AG20443 (cell line): ENCODE results near the gene FIBCD1.

Experiments used
- DNase-seq: peaks from one replicate; pipeline ENCODE4 v3.0.0; 2012; ENCODE audit warnings: low spot score, mixed read lengths

The FIBCD1 gene

DNA sequence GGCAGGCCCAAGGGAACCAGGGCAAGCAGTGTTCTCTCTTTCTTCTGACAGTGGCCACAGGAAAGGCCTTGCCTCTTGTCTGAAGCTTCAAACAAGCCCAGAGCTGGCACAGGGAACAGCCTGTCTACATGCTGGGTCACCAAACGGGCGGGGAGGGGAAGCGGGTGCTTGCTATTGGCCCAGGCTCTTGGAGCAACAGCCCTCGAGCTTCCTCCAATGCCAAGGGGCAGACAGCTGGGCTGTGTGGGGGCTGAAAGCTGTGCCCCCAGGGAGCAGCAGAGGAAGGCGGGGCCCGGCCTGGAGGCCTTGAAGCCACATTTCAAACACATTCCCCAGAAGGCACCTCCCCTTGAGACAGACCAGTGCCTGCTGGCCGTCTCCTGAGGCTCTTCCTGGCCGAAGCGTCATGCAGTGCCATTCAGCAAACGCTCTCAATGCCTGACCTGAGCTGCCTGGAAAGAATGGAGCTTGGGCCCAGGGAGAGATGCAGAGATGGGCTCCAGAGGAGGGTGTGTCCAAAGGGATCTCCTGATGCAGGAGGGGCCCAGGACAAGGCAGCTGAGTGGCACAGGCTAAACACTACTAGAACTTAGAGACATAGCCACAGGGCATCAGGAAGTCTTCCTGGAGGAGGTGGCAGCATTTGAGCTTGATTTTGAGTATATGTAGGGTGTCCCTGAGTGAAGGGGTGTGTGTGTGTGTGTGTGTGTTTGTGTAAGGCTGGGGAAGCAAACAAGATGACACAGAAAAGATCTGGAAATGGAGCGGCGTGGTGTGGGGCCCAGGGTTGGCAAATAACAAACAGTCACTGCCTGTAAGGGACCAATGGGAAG, 2.5 kb downstream of the FIBCD1 start:
- DNase-seq: peak; percentile 80

DNA sequence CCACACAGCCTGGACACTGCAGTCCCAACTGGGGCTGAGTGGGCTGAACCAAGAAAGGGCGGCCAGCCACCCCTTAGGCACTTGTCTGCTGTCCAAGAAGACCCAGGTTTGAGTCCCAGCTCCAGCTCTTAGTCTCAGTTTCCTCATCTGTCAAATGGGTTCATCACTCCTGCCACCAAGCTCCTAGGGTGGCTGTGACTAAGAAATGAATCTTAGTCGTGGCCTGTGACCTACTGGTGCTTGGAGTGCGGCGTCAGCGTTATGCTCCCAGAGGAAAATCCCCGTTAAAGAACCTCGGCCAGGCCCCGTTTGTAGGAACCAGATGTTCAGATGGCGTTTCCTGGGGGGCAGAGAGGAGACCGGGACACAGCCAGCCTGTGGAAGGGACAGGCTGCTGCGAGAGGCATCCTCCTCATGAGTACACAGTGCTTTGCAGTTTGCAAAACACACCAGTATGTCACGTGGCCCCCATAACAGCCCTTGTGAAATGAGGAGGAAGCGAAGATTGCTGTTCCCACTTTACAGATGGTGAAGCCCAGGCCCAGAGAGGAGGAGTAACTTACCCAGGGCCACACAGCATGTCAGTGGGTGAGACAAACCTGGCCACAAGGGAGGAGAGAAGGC, 3.3 kb downstream of the FIBCD1 start:
- no peak for DNase-seq

DNA sequence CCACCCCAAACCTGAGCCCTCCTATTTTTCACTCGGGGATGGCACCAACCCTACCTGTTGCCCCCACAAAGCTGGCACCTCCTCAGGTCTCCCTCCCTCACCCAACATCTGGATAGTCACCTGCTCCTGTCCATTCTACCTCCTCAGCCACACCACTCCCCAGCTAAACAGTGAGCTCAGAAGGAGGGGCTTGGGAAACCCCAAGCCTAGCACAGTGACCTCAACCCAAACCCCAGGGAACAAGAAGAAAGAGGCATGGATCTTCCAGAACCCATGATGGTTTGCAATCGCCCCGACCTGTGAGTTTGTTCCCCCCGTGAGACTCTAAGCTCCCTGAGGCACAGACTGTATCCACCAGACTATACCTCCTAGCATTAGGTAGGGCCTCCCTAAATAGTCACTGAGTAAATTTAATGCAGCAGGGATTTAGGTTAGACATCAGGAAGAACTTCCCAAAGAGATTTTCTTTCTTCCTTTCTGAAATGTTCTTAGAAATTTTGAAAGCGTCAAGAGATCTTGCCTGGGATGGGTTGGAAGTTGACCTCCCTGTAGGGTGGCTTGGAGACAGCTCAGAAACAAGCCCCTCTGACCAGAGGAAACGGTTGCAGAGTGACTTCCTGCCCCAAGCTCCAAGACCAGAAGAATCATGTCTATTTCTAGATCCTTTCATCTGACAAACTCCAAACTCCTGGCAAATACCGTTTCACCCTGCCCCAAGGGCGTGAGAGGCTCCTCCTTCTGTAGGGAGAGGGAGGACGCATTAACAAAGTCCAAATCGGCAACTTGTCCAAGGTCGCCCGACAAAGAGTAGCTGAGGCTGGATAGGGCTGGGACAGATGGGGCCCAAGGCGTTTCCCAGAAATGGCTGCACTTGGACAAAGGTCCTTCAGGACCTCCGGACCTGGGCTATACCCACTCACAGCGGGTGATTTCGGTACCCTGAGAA, 4.1 kb downstream of the FIBCD1 start:
- DNase-seq: no peak

DNA sequence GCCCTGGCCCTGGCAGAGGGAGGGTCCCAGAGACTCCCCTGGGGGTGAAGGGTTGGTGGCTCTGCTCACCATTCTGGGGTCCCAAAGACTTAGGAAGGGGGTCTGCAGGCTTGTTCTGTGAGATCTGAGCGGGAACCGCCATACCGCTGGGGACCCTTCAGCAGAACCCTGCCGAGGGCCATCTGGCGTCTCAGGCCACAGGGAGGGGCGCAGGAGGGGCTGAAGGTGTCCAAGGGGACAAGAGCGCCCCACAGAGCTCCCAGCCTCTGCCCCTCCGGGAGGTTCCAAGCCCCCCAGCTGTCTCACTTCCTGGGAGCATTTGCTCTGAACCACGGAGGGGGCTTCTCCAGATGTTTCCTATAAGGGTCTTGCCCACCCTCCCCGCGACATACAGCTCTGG, 4.8 kb downstream of the FIBCD1 start:
- no peak for DNase-seq

DNA sequence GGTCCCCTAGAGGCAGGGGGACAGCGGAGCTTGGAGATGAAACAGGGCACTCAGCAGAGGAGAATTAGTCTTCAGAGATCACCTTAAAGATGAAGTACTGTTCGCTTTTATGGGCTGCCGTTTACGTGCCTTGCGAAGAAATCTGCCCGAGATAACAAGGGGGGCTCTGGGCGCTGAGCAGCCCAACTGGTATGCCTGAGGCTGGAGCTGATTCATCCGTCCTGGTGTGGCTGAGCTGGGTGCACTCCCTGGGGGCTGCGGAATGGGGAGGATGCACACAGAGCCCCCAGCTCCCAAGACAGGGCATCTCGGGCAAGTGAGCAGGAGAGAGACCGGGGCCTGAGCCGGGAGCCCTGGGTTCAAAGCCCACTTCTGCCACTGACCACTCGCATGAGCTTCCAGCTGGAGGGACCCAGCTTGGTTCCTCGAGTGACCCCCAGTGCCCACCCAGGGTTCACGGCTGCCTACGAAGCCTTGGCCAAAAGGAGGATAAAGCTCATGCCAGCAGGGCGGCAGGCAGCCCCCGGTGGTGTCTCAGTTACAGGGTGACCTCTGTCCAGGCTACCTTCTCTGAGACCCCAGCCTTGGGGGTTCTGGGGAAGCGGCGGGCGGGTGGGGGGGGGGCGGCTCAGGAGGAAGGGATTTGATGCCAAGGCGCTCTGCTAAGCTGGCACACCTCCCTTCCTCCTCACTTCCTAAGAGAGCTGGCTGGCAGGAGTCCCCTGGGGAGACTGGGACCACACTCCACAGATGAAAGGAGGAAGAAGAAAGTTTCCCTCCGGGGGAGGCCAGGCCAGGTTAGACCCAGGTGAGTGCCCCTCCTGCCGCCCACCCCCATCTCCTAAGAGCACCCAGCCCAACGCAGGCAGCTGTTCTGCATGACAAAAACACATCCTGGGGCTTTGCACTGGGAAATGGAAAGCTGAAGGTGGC, 5.7 kb downstream of the FIBCD1 start:
- peak; percentile 78 for DNase-seq

DNA sequence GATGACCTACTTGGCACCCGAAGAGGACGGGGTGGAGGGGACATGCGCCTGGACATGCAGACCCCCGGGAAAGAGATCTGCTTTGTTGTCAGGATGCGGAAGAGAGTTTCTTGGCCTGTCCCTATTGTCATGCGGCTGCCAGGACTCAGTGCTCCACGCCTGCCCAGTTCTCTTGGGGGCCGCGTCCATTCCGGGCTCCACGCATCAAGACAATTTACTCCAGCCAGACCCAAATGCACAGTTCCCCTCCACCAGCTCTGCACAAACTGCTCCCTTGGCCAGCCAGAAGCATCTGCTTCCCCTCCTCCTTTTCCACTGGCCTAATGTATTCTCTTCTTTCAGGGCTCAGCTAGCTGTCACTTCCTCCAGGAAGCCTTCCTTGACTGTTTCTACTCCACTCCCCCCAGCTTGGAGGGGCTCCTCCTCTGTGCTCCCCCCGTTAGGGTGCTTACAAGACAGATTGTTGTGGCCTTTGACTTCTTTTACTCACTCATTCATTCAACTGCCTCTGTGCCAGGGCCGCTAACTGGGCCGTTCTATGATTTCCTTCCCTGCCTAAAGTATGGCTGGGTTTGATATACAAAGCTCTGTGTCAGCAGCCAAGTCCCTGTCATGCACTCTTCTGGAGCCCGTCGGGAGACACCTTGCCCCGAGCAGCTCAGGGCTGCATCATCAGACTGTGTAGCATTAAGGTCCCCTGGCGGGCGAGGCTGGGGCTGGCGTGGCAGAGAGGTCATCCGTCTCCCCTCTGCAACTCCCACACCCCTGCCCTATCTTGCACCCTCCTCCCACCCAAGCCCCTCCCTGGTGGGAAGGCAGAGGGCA, 6.6 kb downstream of the FIBCD1 start:
- peak; percentile 37 for DNase-seq

DNA sequence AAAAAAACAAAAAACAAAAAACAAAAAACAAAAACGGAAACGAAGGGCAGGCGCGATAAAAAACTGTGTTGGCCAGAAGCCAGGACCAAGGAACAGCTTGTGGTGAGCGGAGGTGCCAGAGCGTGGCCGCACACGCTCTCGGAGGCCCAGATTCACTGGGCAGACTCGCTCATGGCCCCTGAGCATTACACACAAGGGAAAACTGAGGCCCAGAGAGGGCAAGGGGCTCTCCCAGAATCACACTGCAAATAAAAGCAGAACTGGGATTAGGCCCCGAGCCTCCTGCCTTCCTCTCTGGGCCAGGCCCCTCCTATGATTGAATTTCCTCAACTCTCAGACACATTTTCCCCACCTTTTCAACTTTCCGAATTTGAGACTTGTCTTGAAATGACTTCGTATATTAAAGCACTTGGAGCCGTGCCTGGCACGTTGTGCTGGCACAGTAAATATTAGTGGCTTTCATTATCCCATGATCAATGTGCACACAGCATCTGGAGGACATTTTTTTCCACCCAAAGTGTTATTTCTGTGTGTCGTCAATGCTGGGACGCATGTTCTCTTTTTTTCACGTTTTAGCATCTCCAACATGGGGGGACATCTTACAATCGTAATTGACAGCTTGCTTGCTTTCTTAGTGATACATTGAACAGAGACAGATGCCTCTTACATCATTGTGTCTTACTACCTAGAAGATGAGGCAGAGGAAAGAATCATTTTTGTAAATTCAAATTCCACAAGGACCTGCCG, 7.4 kb downstream of the FIBCD1 start:
- no peak for DNase-seq

DNA sequence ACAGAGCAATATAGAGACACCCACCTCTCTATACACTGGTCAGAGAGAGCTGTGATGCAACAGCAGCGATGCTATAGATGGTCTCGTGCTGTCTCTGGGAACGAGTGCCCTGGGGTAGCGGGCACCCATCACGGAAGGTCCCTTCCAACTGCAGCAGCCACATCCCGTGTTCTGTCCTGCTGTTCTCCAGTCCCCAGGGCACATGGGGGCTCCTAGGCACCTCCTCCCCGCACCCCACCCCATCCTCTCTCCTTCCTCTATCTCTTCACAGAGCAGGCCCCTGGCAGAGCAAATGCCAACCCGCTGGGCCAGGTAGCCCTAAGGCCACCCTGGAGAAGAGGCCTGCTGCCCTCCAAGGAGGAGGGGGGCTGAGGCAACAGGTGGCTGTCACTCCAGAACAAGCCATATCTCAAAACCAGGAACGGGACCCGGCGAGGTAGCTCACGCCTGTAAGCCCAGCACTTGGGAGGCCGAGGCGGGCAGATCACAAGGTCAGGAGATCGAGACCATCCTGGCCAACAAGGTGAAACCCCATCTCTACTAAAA, 8.2 kb downstream of the FIBCD1 start:
- DNase-seq: no peak

DNA sequence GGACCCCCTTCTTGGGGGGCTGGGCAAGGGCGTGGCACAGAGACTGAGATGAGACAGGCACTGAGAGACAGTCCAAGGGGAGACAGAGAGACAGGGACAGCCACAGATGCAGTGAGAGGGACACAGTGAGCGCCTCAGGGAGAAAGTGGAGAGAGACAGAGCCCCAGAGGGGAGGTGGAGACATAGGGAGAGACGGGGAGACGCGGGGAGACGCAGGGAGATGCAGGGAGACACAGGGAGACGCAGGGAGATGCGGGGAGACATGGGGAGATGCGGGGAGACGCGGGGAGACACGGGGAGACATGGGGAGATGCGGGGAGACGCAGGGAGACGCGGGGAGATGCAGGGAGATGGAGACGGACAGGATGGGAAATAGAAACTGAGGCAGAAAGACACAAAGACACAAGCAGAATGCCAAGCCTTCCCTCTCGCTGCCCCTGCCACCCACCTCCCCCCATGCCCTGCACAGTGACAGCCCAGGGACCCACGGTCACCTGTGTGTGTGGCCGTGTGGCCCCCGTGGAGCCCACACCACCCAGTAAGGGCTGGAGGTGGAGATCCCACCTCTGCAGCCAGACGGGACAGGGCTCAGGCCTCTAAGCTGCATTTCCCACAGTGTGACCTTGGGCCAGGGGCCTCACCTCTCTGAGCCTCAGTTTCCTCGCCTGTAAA, 8.8 kb downstream of the FIBCD1 start:
- no peak for DNase-seq

DNA sequence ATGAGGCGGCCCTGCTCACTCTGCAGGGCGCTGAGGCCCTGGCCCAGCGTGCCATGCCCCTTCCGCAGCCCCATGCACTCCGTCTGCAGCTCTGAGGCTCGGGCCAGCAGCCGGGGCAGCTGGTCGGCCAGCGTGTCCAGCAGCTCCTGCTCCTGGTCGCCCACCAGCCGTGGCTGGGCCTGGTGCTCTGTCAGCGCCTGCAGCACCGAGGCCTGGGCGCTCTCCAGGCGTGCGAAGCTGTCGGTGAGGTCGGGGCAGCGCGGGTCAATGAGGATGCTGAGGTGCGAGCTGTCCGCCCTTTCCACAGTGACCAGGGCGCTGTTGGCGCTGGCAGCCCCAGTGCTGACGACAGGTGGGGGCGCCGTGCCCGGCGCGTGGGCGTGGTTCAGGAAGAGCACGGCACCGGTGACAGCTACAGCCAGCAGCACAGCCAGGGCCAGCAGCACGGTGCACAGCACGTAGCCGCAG, 9.4 kb downstream of the FIBCD1 start:
- no peak for DNase-seq

DNA sequence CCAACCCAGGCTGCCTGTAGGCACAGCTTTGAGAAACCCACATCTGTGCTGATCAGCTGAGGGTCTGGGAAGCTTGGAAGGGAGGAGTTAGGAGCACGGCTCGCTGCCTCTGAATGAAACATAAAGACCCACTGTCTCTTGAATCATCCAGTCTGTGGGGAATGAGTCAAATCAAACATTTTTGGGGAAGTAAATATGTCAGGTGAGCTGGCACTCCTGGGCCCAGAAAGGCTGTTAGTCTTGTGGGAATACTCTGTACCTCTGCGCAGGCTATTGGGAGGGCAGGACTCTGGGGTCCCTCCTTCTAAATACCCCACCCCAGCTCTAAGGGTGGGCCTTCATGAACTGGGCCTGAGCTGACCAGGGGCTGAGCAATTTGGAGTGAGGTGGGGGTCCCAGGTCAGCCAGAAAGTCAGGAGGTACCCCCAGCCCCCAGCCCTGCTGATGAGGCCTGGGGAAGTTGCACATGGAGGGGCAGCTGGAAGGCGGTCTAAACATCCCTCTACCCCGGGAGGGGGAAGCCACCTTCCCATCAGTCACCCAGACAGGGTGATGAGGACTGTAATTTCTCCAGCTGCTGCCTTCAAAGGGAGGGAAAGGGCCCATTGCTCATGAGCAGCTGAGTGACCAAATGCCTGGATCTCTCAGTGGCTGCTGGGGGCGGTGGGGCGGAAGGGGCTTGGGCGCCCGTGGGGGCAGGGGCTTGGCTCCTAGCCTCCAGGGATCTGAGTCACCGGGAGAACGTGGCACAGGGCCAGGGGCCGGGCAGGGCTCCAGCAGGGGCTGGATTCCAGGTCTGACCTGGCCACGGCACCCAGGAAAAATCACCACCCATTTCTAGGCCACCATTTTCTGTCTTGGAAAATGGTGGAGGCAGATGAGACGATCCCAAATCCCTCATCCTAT, 10.8 kb downstream of the FIBCD1 start:
- DNase-seq: peak; percentile 34

DNA sequence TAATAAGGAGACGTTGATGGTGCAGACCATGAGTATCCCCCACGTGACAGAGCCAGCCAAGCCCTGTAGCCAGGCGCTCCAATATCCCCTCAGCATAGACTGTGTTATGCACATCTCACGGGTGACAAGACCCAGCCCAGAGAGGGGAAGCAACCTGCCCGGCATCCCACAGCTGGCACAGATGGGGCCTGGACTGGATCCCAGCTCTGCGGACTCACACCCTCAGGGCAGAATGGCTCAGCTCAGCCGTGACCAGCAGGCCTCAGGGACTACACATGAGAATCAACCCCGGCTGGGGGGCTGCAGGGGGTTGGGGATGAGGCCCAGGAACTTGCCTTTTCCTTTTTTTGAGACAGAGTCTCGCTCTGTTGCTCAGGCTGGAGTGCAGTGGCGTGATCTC, 11.7 kb downstream of the FIBCD1 start:
- DNase-seq: peak; percentile 39

DNA sequence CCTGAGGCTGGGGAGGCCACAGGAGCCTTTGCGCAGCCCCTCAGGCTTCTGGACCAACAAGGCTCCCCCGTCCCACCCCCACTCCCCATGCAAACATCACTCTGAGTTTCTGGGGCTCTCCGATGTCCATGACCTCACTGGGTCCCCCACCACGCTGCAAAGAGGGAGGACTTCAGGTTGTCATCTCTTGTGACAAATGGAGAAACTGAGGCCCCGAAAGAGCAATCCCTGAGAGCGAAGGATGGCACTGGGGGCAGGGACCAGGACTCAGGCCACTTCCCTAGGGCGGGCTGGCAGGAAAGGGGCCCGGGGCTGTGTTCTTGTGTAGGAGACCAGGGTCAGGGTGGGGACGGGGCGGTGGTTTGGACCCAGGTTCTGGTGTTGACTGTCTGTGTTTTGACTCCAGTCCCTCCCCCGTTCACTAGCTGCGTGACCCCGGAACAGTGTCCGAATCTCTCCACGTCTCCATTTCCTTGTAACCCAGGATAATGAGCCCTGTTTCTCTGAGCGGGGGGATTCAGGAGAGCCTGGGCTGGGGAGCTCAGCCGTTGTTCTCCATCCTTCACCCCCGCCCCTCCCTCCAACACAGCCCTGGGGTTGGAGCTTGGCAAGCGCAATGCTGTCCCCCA, 13.9 kb downstream of the FIBCD1 start:
- DNase-seq: no peak

DNA sequence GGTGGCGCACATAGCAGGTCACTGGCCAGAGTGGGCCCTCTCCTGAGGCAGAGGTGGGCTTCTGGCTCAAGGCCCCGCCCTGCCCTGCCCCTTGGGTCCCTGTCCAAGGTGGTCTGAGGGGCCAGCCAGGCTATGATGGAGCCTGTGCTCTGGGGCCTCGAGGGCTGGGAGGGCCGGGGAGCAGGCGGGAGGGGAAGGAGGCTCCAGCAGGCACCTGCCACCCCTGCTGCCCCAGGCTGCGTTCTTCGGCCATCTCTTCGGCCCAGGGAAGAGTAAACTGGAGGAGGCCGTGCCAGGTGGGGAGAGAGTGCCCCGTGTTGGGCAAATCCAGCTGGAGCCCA, 14.6 kb downstream of the FIBCD1 start:
- no peak for DNase-seq

DNA sequence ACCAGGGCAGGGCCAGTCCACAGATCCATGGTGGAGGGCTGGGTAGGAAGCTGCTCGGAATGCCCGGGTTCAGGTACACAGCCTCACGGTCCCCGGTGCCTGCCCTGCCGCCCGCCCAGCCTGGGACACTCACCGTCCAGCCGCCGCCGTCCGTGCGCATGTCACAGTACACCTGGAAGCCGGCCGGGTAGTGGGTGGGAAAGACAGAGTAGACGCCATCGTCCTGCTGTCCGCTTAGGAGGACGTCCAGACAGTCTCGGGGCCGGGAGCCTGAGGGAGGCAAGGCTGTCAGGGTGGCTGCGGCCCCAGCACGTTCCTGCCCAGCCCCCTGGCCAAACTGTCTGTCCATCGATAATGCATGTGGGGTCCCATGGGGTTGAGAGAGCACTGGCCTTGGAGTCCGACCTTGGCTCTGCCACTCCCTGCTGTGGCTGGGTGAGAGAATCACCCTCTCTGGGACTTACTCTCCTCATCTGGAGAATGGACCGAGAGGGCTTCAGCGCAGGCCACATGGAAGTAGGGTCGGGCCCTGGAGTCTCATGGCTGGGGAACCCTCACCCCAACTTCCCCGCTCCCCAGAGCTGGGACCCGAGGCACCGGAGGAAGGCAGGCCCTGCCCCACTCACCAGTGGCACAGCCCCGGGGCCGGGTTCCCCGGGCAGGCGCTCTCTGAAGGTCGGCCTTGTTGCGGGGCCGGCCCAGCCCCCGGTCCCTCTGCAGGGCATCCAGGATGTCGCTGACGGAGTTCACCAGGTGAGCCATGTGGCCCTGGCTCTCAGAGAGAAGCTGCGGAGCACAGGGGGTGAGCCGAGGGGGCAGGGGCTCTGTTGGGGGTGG, 15.2 kb downstream of the FIBCD1 start:
- DNase-seq: no peak

DNA sequence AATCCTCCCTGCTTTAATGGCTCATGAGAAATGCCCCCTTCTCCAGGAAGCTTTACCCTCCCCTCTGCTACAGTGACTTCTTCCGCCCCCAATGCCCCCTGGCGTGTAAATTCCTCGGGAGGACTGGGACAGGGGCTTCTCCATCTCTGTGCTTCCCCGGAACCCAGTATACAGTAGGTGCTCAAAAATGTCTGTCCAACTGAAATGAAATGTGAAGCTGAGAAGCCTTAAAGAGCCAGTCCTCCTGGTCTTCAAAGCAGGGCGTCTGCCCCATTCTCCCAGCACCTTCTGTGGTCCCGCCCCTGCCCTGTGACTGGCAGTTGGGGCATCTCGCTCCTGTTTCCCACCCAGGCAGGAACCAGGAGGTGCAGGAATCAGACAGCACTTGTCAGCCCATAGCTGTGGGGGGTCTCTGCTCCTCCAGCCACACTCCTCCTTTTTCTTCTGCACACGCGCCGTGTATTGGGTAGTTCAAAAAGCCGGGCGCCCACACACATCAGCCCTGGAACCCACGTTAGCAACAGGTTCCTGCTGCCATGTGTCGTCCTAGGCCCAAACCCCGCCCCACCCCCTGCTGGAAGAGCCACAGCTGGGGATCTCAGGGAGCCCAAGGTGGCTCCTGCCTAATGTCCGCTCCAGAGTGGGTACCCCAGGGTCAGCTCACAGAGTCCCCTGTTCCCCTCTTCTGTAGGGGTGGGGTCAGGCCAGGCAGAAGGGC, 16.0 kb downstream of the FIBCD1 start:
- no peak for DNase-seq
